HG03457 (cell line): ENCODE measurements around the gene IQGAP2.

Experiments
- ATAC-seq: cut with Tn5 transposase; IDR thresholded peaks from one replicate; pipeline ENCODE4 v1.9.1; 2021; ENCODE audit warnings: moderate number of reproducible peaks; ENCODE audit not compliant: unreplicated experiment

IQGAP2 gene

GRCh38 chr5:76684756-76685519, 281.9 kb downstream of the IQGAP2 start:
- ATAC-seq = no peak

DNA sequence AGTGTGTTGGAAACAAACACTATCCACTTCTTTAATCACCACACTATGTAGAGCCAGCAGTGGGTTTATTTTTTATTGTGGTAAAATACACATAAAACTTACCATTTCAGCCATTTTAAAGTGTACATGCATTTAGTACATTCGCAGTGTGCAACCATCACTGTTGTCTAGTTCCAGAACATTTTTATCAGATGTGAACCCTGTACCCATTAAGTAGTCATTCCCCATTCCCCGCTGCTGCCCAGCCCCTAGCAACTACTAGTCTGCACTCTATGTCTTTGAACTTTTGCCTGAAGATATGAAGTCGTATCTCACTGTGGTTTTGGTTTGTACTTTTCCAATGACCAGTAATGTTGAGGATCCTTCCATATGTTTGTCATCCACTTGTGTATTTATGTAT, 282.6 kb downstream of the IQGAP2 start:
- ATAC-seq = no peak

GRCh38 chr5:76688212-76688611, 285.1 kb downstream of the IQGAP2 start:
- no peak for ATAC-seq

DNA sequence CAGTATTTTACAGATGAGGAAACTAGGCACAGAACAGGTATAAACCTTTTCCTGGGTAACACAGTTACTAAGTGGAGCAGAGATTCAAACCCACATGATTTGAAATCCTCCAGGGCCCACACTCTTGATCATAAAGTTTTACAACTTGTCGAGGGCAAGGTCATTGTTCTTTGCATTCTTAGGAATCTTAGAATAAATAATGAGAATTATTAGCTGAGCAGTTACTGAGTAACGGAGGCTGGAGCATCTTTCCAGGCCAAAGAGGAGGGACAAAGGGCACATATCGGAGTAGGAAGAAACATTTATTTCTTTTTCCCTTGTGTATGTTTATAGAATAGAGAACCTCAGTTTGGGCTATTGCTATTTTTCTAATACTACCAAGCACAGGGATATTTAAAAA, 285.8 kb downstream of the IQGAP2 start:
- ATAC-seq = no peak

- ATAC-seq = no peak
Observed at GRCh38 chr5:76689321-76690036, 286.4 kb downstream of the IQGAP2 start.

- ATAC-seq = no peak
Observed at GRCh38 chr5:76690037-76690679, 287.1 kb downstream of the IQGAP2 start.

- no peak for ATAC-seq
Observed at GRCh38 chr5:76690704-76691466, 287.8 kb downstream of the IQGAP2 start.

- no peak for ATAC-seq
Observed at GRCh38 chr5:76691467-76692273, 288.6 kb downstream of the IQGAP2 start.

- no peak for ATAC-seq
Observed at GRCh38 chr5:76692274-76692540, 289.1 kb downstream of the IQGAP2 start.

DNA sequence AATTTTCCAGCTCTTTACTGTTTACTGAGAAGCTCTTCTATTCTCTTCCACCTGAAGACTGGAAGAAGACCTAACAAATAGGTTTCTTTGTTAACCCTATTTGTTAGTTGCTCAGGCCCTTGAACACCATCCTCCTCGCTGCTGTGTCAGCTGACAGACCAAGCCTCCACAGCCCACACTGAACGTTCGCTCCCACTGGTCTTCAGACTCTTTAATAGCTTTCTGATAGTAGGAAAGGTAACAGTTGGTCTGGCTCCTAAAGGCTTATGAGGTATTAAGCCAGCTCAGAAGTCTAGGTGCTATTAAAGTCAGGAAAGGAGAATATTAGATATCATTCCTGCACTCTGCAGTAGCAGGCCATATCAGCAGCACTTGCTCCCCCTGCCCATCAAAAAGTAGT, 289.6 kb downstream of the IQGAP2 start:
- ATAC-seq = no peak

DNA sequence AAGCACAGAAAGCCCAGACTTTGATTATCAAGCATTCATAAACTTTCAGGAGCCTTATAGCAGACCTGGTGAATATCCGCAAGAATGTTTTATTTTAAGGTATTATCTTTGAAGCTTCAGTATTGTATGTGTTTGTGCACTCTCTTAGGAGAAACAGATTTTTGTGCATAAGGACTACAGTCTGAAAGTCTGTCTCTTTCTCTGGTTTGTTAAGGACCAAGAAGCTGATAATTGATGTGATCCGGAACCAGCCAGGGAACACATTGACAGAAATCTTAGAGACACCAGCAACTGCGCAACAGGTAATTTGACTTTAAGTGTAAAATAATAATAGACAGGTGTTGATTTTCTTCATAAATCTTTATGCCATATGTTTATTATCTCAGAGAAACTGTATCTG, 290.1 kb downstream of the IQGAP2 start:
- no peak for ATAC-seq

DNA sequence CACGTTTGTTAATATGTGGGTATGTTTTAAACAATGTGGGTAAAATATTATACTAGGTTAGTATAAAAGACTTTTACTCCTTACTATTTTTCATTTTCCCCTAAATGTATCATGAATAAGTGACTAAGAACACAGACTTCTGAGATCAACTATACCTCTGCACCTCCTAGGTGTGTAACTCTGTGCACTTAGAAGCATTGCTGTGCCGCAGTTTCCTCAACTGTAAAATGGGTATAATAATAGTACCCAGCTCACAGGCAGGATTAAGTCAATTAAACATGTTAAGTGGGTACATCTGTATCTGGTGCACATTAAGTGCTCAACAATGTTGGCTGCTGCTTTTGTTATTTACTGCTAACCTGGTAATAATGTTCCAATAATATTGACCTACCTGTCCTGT, 291.2 kb downstream of the IQGAP2 start:
- ATAC-seq = no peak

DNA sequence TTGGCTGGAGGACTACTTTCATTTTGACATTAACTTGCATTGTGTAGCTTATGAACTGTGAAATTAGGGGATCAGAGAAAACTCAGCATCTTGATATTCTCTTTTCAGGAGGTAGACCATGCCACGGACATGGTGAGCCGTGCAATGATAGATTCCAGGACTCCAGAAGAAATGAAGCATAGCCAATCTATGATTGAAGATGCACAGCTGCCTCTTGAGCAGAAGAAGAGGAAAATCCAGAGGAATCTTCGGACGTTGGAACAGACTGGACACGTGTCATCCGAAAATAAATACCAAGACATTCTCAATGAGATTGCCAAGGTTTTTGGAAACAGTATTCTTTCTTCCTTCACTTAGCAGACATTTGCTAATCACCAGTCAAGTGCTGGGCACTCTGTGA, 292.3 kb downstream of the IQGAP2 start:
- no peak for ATAC-seq

DNA sequence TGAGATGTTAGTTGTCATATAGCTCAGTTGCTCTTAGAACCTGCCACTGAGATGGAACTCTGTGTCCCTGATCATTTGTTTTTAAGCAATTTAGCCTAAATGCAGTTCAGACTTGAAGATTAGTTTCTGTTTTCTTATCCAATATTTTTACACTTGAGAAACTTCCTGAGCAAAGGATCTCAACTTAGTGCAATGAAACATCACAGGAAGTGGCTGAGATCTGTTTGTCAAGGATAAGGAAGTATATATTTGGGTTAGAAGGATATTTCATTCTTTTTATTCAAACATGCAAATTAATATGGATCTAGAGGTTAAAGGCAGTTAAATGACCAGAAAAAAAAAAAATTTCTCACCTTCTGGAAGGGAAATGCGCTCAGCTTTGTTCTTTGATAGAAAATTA, 293.2 kb downstream of the IQGAP2 start:
- no peak for ATAC-seq

GRCh38 chr5:76697670-76698069, 294.6 kb downstream of the IQGAP2 start:
- ATAC-seq = no peak

- ATAC-seq = no peak
Observed at GRCh38 chr5:76700571-76700970, 297.5 kb downstream of the IQGAP2 start.

DNA sequence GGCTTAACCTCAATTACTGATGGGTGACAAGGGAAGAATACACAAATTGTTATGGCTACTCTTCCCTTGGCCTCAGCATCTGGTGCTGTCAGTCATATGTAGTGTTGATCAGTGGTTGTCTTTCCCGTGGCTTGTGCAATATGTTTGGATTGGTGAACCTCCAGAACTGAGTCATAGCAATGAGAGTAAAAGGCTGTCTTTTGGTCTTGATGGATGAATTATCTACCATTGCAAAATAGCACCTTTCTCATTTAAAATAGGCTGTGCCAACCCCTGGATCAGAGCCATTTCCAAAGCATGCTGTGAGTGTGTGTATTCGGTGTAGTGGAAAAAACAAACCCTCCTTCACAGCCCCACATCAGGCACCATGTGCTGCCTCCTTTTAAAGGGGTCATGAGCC, 298.2 kb downstream of the IQGAP2 start:
- no peak for ATAC-seq

DNA sequence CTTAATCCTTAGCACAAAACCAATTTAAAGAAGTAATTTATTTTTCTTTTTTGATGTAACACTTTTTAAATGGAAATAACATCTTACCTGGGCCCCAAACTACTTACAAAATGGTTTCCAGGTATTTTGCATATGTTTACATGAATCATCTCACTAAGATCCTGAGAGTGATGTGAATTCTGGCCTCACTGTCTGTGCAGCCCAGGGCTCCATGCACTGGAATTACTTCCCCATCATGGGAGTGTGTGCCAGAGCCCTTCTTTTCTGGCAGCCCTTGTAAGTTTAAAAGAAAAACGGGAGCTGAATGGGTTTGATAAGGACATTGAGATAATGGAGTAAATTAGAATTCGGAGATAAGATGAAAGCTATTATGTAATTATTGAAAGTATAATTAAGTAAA, 300.6 kb downstream of the IQGAP2 start:
- ATAC-seq = no peak

DNA sequence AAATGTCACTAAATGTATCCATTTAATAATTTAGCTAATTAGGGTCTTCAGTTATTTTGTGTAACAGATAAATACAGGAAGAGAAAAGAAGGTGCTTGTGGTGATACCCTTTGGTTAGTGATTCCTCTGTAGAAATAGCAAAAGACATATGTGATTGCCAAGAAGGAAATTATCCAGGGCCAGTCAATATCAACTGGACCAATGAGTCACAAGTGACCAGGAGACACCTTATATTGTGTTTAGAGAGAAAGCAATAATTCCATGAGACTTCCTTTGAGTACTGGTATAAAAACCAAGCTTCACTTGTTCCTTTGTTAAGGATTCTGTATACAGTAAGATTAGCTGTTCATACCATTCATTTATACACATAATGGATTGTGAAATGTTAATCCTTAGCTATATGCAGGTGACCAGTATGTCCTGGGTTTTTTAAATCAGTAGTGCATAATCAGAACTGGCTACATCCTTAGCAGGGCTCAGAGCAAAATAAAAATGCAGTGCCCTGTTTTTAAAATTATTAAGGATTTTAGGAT, 301.1 kb downstream of the IQGAP2 start:
- no peak for ATAC-seq

- ATAC-seq = no peak
Observed at GRCh38 chr5:76705574-76705973, 302.5 kb downstream of the IQGAP2 start.

DNA sequence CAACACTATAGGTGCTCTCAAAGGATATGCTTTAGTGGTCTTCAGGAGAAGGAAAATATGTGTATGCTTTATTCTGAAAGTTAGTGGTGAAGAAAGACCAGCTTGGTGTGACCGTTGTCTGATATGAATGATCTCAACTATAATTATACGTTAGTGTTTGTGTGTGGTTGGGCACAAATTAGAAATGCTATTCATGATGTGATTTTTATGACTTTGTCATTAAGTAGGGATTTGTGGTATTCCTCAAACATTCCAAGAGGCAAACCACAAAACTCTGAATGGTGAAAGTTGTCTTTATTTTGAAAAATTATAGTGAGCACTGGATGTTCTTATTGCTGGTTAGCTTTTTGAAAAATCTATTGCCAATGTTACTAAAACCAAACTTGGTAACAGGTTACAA, 306.7 kb downstream of the IQGAP2 start:
- ATAC-seq = no peak
